Uterus (tissue), 2 donors: ENCODE measurements around the gene IGF1R.

Source experiments
- POLR2A ChIP-seq, 2 donors: fragments of 450-650 bp; IDR thresholded peaks; one replicate each; pipeline ENCODE4 v1.6.1; 2016; ENCODE audit warnings: antibody characterized with exemption in 2 of 2, mild to moderate bottlenecking in 1 of 2, moderate library complexity in 1 of 2
- TF ChIP-seq, protein P1 (sequence below), 4 experiments: fragments of 200-600 bp in 2 of 4; fragments of 450-650 bp in 2 of 4; sonication (generic) in 2 of 4; IDR thresholded peaks; one replicate each; pipeline ENCODE4 v1.5.1; 2016 to 2019; ENCODE audit warnings: antibody characterized with exemption in 4 of 4, mild to moderate bottlenecking in 2 of 4, moderate library complexity in 1 of 4

GRCh38 chr15:98941595-98942255 is 293.4 kb downstream of the IGF1R start:
- TF ChIP-seq, protein P1, sequence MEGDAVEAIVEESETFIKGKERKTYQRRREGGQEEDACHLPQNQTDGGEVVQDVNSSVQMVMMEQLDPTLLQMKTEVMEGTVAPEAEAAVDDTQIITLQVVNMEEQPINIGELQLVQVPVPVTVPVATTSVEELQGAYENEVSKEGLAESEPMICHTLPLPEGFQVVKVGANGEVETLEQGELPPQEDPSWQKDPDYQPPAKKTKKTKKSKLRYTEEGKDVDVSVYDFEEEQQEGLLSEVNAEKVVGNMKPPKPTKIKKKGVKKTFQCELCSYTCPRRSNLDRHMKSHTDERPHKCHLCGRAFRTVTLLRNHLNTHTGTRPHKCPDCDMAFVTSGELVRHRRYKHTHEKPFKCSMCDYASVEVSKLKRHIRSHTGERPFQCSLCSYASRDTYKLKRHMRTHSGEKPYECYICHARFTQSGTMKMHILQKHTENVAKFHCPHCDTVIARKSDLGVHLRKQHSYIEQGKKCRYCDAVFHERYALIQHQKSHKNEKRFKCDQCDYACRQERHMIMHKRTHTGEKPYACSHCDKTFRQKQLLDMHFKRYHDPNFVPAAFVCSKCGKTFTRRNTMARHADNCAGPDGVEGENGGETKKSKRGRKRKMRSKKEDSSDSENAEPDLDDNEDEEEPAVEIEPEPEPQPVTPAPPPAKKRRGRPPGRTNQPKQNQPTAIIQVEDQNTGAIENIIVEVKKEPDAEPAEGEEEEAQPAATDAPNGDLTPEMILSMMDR (IDR thresholded peaks at IDR 0.05), result no peak
- TF ChIP-seq POLR2A (IDR thresholded peaks at IDR 0.05), result no peak
